Spleen (tissue), 11 donors: Measurements from ENCODE around the gene RNF17. TPM values are rescaled to one million over a fixed set of nuclear protein-coding genes. Genes with fewer than 3 reads are reported as not detected.

ENCODE experiments used
- DNase-seq: peaks from one replicate; pipeline ENCODE4 v3.0.0-alpha.2; 2020
- H3K27ac ChIP-seq, 8 donors: fragments of 200-600 bp; sonication (generic) in 7 of 8; 1 replicate in 4 of 8; 2 replicates in 4 of 8; pipeline versions ENCODE4 v1.5.0 to v1.8.0; 2016 to 2021; ENCODE audit warnings: inconsistent platforms in 4 of 8, mild to moderate bottlenecking in 4 of 8, moderate library complexity in 1 of 8
- H3K27me3 ChIP-seq, 7 donors: fragments of 200-600 bp; sonication (generic) in 6 of 7; replicated peaks in 1 of 7; 1 replicate in 4 of 7; 2 replicates in 3 of 7; pipeline versions ENCODE4 v1.5.0 to v1.8.0; 2016 to 2021; ENCODE audit warnings: inconsistent platforms in 3 of 7, mild to moderate bottlenecking in 1 of 7
- H3K36me3 ChIP-seq, 6 donors: fragments of 200-600 bp; sonication (generic) in 5 of 6; 1 replicate in 4 of 6; 2 replicates in 2 of 6; pipeline versions ENCODE4 v1.5.0 to v1.8.0; 2016 to 2021; ENCODE audit warnings: inconsistent platforms in 2 of 6
- H3K4me1 ChIP-seq, 6 donors: fragments of 200-600 bp; sonication (generic) in 5 of 6; 1 replicate in 3 of 6; 2 replicates in 3 of 6; pipeline versions ENCODE4 v1.5.0 to v1.8.0; 2016 to 2021; ENCODE audit warnings: inconsistent platforms in 3 of 6
- H3K4me3 ChIP-seq, 8 donors: fragments of 200-600 bp; sonication (generic) in 7 of 8; 1 replicate in 4 of 8; 2 replicates in 4 of 8; pipeline versions ENCODE4 v1.5.0 to v1.8.0; 2016 to 2021; ENCODE audit warnings: inconsistent platforms in 4 of 8, mild to moderate bottlenecking in 4 of 8, moderate library complexity in 2 of 8
- H3K9me3 ChIP-seq, 8 donors: fragments of 200-600 bp; sonication (generic) in 7 of 8; 1 replicate in 4 of 8; 2 replicates in 4 of 8; pipeline versions ENCODE4 v1.5.0 to v1.8.0; 2016 to 2021; ENCODE audit warnings: inconsistent platforms in 4 of 8
- CTCF ChIP-seq, 11 experiments: fragments of 200-600 bp in 7 of 11; fragments of 450-650 bp in 4 of 11; sonication (generic) in 4 of 11; IDR thresholded peaks in 8 of 11; conservative IDR thresholded peaks in 3 of 11; 1 replicate in 7 of 11; 2 replicates in 4 of 11; pipeline versions ENCODE4 v1.4.0 to v1.8.0; 2016 to 2021; ENCODE audit warnings: antibody characterized with exemption in 11 of 11, inconsistent platforms in 4 of 11, mild to moderate bottlenecking in 1 of 11
- POLR2A ChIP-seq, 3 donors: fragments of 450-650 bp; IDR thresholded peaks; one replicate each; pipeline ENCODE4 v1.5.1; 2017; ENCODE audit warnings: antibody characterized with exemption in 3 of 3, mild to moderate bottlenecking in 1 of 3
- POLR2AphosphoS5 ChIP-seq, 3 donors: sonication (generic); formaldehyde crosslinking; IDR thresholded peaks; one replicate each; pipeline ENCODE4 v1.5.1; 2017; ENCODE audit warnings: antibody characterized with exemption in 3 of 3
- WGBS, 5 donors: extraction: QIAGEN DNeasy Blood & Tissue Kit in 3 of 5; methylation state at CpG; one replicate each; pipeline versions ENCODE4 v1.1.5 to v1.1.7; 2013 to 2018; 5-methylcytosine and 5-hydroxymethylcytosine counted together
- intact Hi-C: fragments of 100-400 bp; cut with DNase I; formaldehyde crosslinking; loops from one replicate; pipeline ENCODE4 v1.15.0; 2023; ENCODE audit warnings: low total_unique reads
- polyA plus RNA-seq, 3 donors: library from polyadenylated mRNA; stranded (reverse); fragments of 200-250 nt; gene quantifications; one replicate each; pipeline ENCODE4 v1.2.1, GENCODE V29; 2013
- total RNA-seq, 7 donors: library from RNA; depleted of rRNA in 3 of 7; stranded (reverse); fragments of >200 nt in 3 of 7; fragmentation: NEBNext Ultra II Directional in 4 of 7; extraction: Animal tissue kit (Norgen Biotek cat#: 25700) in 4 of 7; gene quantifications; one replicate each; pipeline versions ENCODE4 v1.1.0 to v1.2.1, GENCODE V29; 2016 to 2021
- donor health status: healthy with polysubstance abuse.
- donor health status: DM: no; HTN: no; CAD: no; lungs with moderate emphysema.
- donor health status: DM: no; HTN: no; CAD: no.
- donor health status: Bipolar disorder and iron deficiency.
- donor health status: healthy.
- donor health status: DM: no; HTN: no; CAD: no.
- donor health status: DM: yes; HTN: yes; CAD: no.

The RNF17 gene
- total and polyA plus RNA-seq, 10 donors, result 0.02 to 0.38 (median 0.24) TPM; not detected in 6

DNA sequence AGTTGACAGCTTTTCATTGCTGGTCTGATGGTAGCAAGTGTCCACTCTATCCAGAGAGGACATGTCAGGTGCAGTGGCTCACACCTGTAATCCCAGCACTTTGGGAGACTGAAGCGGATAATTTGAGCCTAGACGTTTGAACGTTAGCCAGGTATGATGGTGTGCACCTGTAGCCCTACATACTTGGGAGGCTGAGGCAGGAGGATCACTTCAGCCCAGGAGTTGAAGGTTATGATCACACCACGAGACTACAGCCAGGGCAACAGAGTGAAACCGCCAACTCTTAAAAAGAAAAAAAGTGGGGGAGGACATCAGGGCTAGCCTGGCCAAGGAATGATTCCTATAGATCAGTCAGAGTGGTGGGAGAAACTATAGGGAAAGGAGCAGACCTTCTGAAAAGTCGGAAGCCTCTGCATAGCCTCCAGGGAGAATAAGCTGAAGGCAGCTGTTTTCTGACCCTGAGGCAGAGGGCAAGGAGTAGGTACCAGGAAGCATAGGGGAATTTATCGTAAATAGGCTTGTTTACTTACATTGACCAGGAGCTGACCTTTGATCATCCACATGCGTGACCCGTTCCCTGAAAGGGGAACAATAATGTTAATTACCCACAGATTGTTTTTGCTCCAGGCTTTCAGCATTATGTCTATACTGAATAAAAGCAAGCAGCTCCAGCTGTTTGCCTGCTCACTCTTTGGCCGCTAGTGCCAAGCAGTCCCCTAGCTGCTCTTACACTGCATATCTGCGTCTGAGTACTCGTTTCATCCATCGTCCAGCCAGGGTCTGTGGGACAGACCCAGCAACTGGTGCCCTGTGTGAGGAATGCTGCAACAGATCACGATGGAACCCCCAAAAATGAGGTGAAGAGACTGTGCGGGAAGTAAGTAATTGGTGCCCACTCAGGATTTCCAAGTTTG lies 161.6 kb downstream of the RNF17 start:
- peaks cover 0 to 26% (median 13%) of the 10 kb centered on the region in 6 donors for H3K4me1 ChIP-seq
- peaks cover 0 to 15% (median 0%) of the 10 kb centered on the region in 7 donors for H3K27me3 ChIP-seq
- WGBS, 5 donors, result 83 to 91% (median 88%) methylated on average over 15 of the region's 15 CpGs
- DNase-seq, result no peak
- H3K36me3 ChIP-seq, result no peaks in the 10 kb centered on the region
- H3K4me3 ChIP-seq, result no peak overlapping the region
- H3K9me3 ChIP-seq, result no peaks in the 10 kb centered on the region
- intact Hi-C loops, result no loop called here
- no peak overlapping the region for H3K27ac ChIP-seq
- no peak for TF ChIP-seq CTCF (IDR thresholded peaks at IDR 0.05 in 8 of 11, conservative IDR thresholded peaks at IDR 0.05 in 3 of 11)

GRCh38 chr13:24927810-24928404 lies 163.9 kb downstream of the RNF17 start:
- no peaks in the 10 kb centered on the region for H3K9me3 ChIP-seq
- intact Hi-C loops, result no loop called here

DNA sequence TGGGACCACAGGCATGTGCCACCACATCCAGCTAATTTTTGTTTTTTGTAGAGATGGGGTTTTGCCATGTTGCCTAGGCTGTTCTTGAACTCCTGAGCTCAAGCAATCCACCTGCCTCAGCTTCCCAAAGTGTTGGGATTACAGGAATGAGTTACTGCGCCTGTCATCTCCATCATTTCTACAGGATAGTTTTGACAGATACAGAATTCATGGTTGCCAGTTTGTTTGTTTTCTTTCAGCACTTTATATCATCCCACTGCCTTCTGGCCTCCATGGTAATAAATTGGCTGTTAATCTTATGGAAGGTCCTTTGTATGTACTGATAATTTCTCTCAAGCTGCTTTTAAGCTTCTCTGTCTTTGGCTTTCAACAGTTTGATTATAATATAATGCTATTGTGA lies 165.2 kb downstream of the RNF17 start:
- Histone ChIP-seq H3K9me3 (no peaks in the 10 kb centered on the region), H3K36me3 (no peaks in the 10 kb centered on the region), H3K27me3 (peaks cover 0 to 51% (median 16%) of the 10 kb centered on the region in 7 donors), H3K27ac (no peak overlapping the region), H3K4me3 (no peak overlapping the region), H3K4me1 (peaks cover 0 to 12% (median 0%) of the 10 kb centered on the region in 6 donors)
- TF ChIP-seq CTCF (IDR thresholded peaks at IDR 0.05 in 8 of 11, conservative IDR thresholded peaks at IDR 0.05 in 3 of 11) (no peak), POLR2A (IDR thresholded peaks at IDR 0.05) (no peak), POLR2AphosphoS5 (IDR thresholded peaks at IDR 0.05) (no peak)
- intact Hi-C loops, result no loop called here
- DNase-seq, result no peak
- 83 to 100% (median 97%) methylated on average over 1 of the region's 1 CpG for WGBS, 5 donors

More at GRCh38 chr13:24927810-24928404, 163.9 kb downstream of the RNF17 start:
- no peak for DNase-seq
- 75 to 86% (median 83%) methylated on average over 4 of the region's 4 CpGs for WGBS, 5 donors
- Histone ChIP-seq H3K27me3 (peaks cover 0 to 38% (median 16%) of the 10 kb centered on the region in 7 donors), H3K27ac (no peak overlapping the region), H3K36me3 (no peaks in the 10 kb centered on the region), H3K4me3 (no peak overlapping the region), H3K4me1 (peaks cover 0 to 21% (median 3%) of the 10 kb centered on the region in 6 donors)
- no peak for TF ChIP-seq CTCF (IDR thresholded peaks at IDR 0.05 in 8 of 11, conservative IDR thresholded peaks at IDR 0.05 in 3 of 11)
- TF ChIP-seq POLR2AphosphoS5 (IDR thresholded peaks at IDR 0.05), result no peak
- TF ChIP-seq POLR2A (IDR thresholded peaks at IDR 0.05), result no peak

Other genes with a start within 250 kb of the RNF17 start
- not detected for gene ATP12A, start 83.8 kb upstream of the RNF17 start, total RNA-seq
- gene ATP12A, start 83.8 kb upstream of the RNF17 start, polyA plus RNA-seq, result not detected